ENCODE data around the gene MIP. TPM values are rescaled to one million over a fixed set of nuclear protein-coding genes. Genes with fewer than 3 reads are reported as not detected.

The MIP gene
- polyA plus RNA-seq, 3 donors = not detected

GRCh38 chr12:56431850-56432249 is 22.6 kb downstream of the MIP start:
- no CpG with 5 or more reads among the region's 3 CpGs for WGBS (ENCODE audit: insufficient coverage)
- peaks cover 29 to 62% of the 10 kb centered on the region in 2 donors for H3K36me3 ChIP-seq (replicated peaks in 1 of 2; ENCODE audit: control insufficient read depth in 1 of 2, insufficient read depth in 2 of 2, low read length in 2 of 2)
- TF ChIP-seq CTCF (IDR thresholded peaks at IDR 0.05) = no peak

GRCh38 chr12:56431288-56431687 is 23.2 kb downstream of the MIP start:
- Mint-ChIP-seq H3K4me3 (no peak overlapping the region), H3K4me1 (no peaks in the 10 kb centered on the region), H3K27ac (peak overlapping the region in 1 of 7 donors; percentile 7), H3K36me3 (peaks cover 39 to 70% of the 10 kb centered on the region in 2 donors), H3K27me3 (ENCODE audit: low read depth in 3 of 3) (peaks cover 2 to 3% (median 2%) of the 10 kb centered on the region in 3 donors), H3K9me3 (no peaks in the 10 kb centered on the region)
- H3K4me2 ChIP-seq (replicated peaks; ENCODE audit: extremely low read depth, low read length, poor library complexity, severe bottlenecking) = no peak overlapping the region
- no peak overlapping the region for H3K27ac ChIP-seq (ENCODE audit: low read depth in 1 of 2, low read length in 2 of 2)
- no peaks in the 10 kb centered on the region for H4K20me1 ChIP-seq (ENCODE audit: insufficient read depth, low read length)
- no peak overlapping the region for H2AFZ ChIP-seq (ENCODE audit: insufficient read depth, low read depth, low read length, poor library complexity, severe bottlenecking)
- intact Hi-C loops (cut with micrococcal nuclease) = no loop called here
- WGBS (ENCODE audit: insufficient coverage) = 97% methylated on average over 6 of the region's 11 CpGs
- DNase-seq = no peak
- TF ChIP-seq CTCF (IDR thresholded peaks at IDR 0.05) = no peak
- H3K36me3 ChIP-seq (replicated peaks in 1 of 2; ENCODE audit: control insufficient read depth in 1 of 2, insufficient read depth in 2 of 2, low read length in 2 of 2) = peaks cover 29 to 63% of the 10 kb centered on the region in 2 donors
- no peaks in the 10 kb centered on the region for H3K9me3 ChIP-seq (replicated peaks in 1 of 2; ENCODE audit: control insufficient read depth in 1 of 2, insufficient read depth in 1 of 2, low read length in 2 of 2)
- H3K4me3 ChIP-seq (replicated peaks in 1 of 3; ENCODE audit: low read depth in 2 of 3, low read length in 3 of 3) = no peak overlapping the region
- H3K79me2 ChIP-seq (ENCODE audit: insufficient read depth, low read length) = peaks cover 8% of the 10 kb centered on the region
- no peaks in the 10 kb centered on the region for H3K4me1 ChIP-seq (ENCODE audit: control insufficient read depth in 1 of 2, insufficient read depth in 2 of 2, low read length in 2 of 2)
- no peak overlapping the region for H3K9ac ChIP-seq (ENCODE audit: insufficient read depth, low read length, poor library complexity, severe bottlenecking)
- no peaks in the 10 kb centered on the region for H3K27me3 ChIP-seq (ENCODE audit: control insufficient read depth in 2 of 2, insufficient read depth in 2 of 2, low read length in 2 of 2)

More at GRCh38 chr12:56431850-56432249, 22.6 kb downstream of the MIP start:
- DNase-seq = no peak
- Histone ChIP-seq H3K9me3 (replicated peaks in 1 of 2; ENCODE audit: control insufficient read depth in 1 of 2, insufficient read depth in 1 of 2, low read length in 2 of 2) (no peaks in the 10 kb centered on the region), H3K4me3 (replicated peaks in 1 of 3; ENCODE audit: low read depth in 2 of 3, low read length in 3 of 3) (no peak overlapping the region), H3K27ac (ENCODE audit: low read depth in 1 of 2, low read length in 2 of 2) (no peak overlapping the region), H3K4me2 (replicated peaks; ENCODE audit: extremely low read depth, low read length, poor library complexity, severe bottlenecking) (no peak overlapping the region), H4K20me1 (ENCODE audit: insufficient read depth, low read length) (no peaks in the 10 kb centered on the region), H3K27me3 (ENCODE audit: control insufficient read depth in 2 of 2, insufficient read depth in 2 of 2, low read length in 2 of 2) (no peaks in the 10 kb centered on the region), H3K4me1 (ENCODE audit: control insufficient read depth in 1 of 2, insufficient read depth in 2 of 2, low read length in 2 of 2) (no peaks in the 10 kb centered on the region), H3K79me2 (ENCODE audit: insufficient read depth, low read length) (peaks cover 13% of the 10 kb centered on the region), H2AFZ (ENCODE audit: insufficient read depth, low read depth, low read length, poor library complexity, severe bottlenecking) (no peak overlapping the region), H3K9ac (ENCODE audit: insufficient read depth, low read length, poor library complexity, severe bottlenecking) (no peak overlapping the region)
- H3K27ac Mint-ChIP-seq = no peak overlapping the region
- H3K4me1 Mint-ChIP-seq = no peaks in the 10 kb centered on the region
- H3K9me3 Mint-ChIP-seq = no peaks in the 10 kb centered on the region
- peaks cover 39 to 68% of the 10 kb centered on the region in 2 donors for H3K36me3 Mint-ChIP-seq
- peaks cover 0 to 3% (median 2%) of the 10 kb centered on the region in 3 donors for H3K27me3 Mint-ChIP-seq (ENCODE audit: low read depth in 3 of 3)
- no peak overlapping the region for H3K4me3 Mint-ChIP-seq
- intact Hi-C loops (cut with micrococcal nuclease) = no loop called here
